ENCODE measurements around the gene MTUS2.

DNA sequence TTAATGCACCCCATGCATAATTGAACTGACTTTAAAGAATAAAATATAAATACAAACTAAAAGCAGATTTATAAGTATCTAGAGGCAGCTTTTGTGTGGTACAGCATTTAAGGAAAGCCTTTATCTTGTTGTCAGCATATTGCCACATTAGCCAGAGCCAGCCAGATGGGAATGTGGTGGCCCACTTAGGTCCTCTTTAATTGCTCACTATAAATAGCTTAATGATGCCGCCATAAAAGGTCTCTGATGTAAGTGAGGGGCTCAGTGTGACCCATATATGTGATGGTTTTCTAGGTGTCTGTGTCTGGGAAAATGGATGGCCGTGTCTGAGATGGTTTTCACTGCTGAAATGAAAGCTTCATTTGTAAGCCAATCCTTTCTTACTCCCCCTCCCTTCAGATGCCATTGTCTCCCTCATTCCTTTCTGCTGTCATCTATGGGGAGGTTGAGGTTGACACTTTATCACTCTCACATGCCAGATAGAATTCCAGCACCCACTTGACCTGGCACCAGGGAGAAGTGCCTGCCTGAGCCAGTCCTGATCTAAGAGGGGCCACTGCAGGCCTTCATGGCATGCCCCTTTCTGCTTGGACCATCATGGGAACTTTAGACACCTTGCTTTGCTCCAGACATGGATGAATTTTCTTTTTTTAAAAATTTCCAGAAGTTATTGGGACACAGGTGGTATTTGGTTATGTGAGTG lies 135.3 kb downstream of the MTUS2 start:
- TF ChIP-seq MYC (IDR thresholded peaks at IDR 0.05; ENCODE audit: insufficient read depth, insufficient read length, insufficient replicate concordance, low read length, severe bottlenecking) (no peak), EZH2 (IDR thresholded peaks at IDR 0.05; ENCODE audit: borderline replicate concordance, control insufficient read depth, low read depth, low read length) (no peak)
- TF ChIP-seq, protein P1, sequence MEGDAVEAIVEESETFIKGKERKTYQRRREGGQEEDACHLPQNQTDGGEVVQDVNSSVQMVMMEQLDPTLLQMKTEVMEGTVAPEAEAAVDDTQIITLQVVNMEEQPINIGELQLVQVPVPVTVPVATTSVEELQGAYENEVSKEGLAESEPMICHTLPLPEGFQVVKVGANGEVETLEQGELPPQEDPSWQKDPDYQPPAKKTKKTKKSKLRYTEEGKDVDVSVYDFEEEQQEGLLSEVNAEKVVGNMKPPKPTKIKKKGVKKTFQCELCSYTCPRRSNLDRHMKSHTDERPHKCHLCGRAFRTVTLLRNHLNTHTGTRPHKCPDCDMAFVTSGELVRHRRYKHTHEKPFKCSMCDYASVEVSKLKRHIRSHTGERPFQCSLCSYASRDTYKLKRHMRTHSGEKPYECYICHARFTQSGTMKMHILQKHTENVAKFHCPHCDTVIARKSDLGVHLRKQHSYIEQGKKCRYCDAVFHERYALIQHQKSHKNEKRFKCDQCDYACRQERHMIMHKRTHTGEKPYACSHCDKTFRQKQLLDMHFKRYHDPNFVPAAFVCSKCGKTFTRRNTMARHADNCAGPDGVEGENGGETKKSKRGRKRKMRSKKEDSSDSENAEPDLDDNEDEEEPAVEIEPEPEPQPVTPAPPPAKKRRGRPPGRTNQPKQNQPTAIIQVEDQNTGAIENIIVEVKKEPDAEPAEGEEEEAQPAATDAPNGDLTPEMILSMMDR (IDR thresholded peaks at IDR 0.05 in 2 of 3, conservative IDR thresholded peaks at IDR 0.05 in 1 of 3; ENCODE audit: control insufficient read depth in 2 of 3, extremely low read depth in 1 of 3, insufficient read depth in 1 of 3, low read depth in 3 of 3, low read length in 3 of 3), result no peak
